Smooth muscle cell (in vitro differentiated cells): ENCODE measurements around the gene NAV2. TPM values are rescaled to one million over a fixed set of nuclear protein-coding genes. Genes with fewer than 3 reads are reported as not detected.

ENCODE experiments used
- DNase-seq: peaks from one replicate; lab custom pipeline; 2025; ENCODE audit not compliant: unreplicated experiment; lab: John Stamatoyannopoulos, UW
- H2AFZ ChIP-seq: fragments of 200-600 bp; sonication (generic); 2 replicates; pipeline ENCODE4 v1.6.0; 2016; ENCODE audit warnings: antibody characterized with exemption, low read depth, mild to moderate bottlenecking
- H3F3A ChIP-seq: fragments of 200-600 bp; sonication (generic); 2 replicates; pipeline ENCODE4 v1.6.0; 2017; ENCODE audit warnings: antibody characterized with exemption, low read depth
- H3K27ac ChIP-seq: fragments of 200-600 bp; sonication (generic); 2 replicates; pipeline ENCODE4 v1.5.1; 2016; ENCODE audit warnings: low read depth, mild to moderate bottlenecking
- H3K27me3 ChIP-seq: fragments of 200-600 bp; sonication (generic); 2 replicates; pipeline ENCODE4 v1.6.1; 2016; ENCODE audit warnings: low read depth, mild to moderate bottlenecking
- H3K36me3 ChIP-seq: fragments of 200-600 bp; sonication (generic); 2 replicates; pipeline ENCODE4 v1.5.1; 2016; ENCODE audit warnings: low read depth
- H3K4me1 ChIP-seq: fragments of 200-600 bp; sonication (generic); 2 replicates; pipeline ENCODE4 v1.5.1; 2016; ENCODE audit warnings: low read depth
- H3K4me2 ChIP-seq: fragments of 200-600 bp; sonication (generic); 2 replicates; pipeline ENCODE4 v1.6.0; 2016; ENCODE audit warnings: mild to moderate bottlenecking
- H3K4me3 ChIP-seq: fragments of 200-600 bp; sonication (generic); 2 replicates; pipeline ENCODE4 v1.5.1; 2016; ENCODE audit warnings: mild to moderate bottlenecking
- H3K79me2 ChIP-seq: fragments of 200-600 bp; sonication (generic); 2 replicates; pipeline ENCODE4 v1.6.0; 2016; ENCODE audit warnings: low read depth, mild to moderate bottlenecking
- H3K9ac ChIP-seq: fragments of 200-600 bp; sonication (generic); 2 replicates; pipeline ENCODE4 v1.6.0; 2016; ENCODE audit warnings: low read depth
- H3K9me3 ChIP-seq: fragments of 200-600 bp; sonication (generic); replicated peaks from 2 replicates; pipeline ENCODE4 v1.5.1; 2016; ENCODE audit warnings: low read depth
- H4K20me1 ChIP-seq: fragments of 200-600 bp; sonication (generic); 2 replicates; pipeline ENCODE4 v1.6.0; 2016; ENCODE audit warnings: low read depth
- CTCF ChIP-seq: fragments of 200-600 bp; sonication (generic); IDR thresholded peaks from 2 replicates; pipeline ENCODE4 v1.5.1; 2017; ENCODE audit warnings: borderline replicate concordance, mild to moderate bottlenecking, antibody characterized with exemption; ENCODE audit not compliant: insufficient read depth, poor library complexity, severe bottlenecking
- WGBS: methylation state at CpG from one replicate; pipeline ENCODE4 v1.1.7; 2016; ENCODE audit warnings: low lambda C conversion rate; 5-methylcytosine and 5-hydroxymethylcytosine counted together
- polyA plus RNA-seq: library from polyadenylated mRNA; unstranded; fragments of >200 nt; fragmentation: Nextera tagmentation; extraction: Ambion mirVana; gene quantifications from 2 replicates; pipeline ENCODE4 v1.2.1, GENCODE V29; 2016
- total RNA-seq: library from RNA; depleted of rRNA; stranded (reverse); fragments of >200 nt; gene quantifications from 2 replicates; pipeline ENCODE4 v1.2.3, GENCODE V29; 2014

Gene NAV2
- total and polyA plus RNA-seq, 2 experiments from 2014 or later, result 14.1 to 67.5 TPM

GRCh38 chr11:20022363-20023081, 309.9 kb downstream of the NAV2 start:
- no peak for TF ChIP-seq CTCF
- no peaks in the 10 kb centered on the region for H3K27me3 ChIP-seq
- H3K9me3 ChIP-seq, result no peaks in the 10 kb centered on the region
- H3K9ac ChIP-seq, result peak overlapping the region; percentile 40
- H3K36me3 ChIP-seq, result no peaks in the 10 kb centered on the region
- peak overlapping the region; percentile 6 for H2AFZ ChIP-seq
- H3F3A ChIP-seq, result peaks cover 36% of the 10 kb centered on the region
- H3K4me2 ChIP-seq, result peak overlapping the region; percentile 91
- peaks cover 3% of the 10 kb centered on the region for H4K20me1 ChIP-seq
- H3K4me1 ChIP-seq, result peaks cover 53% of the 10 kb centered on the region
- DNase-seq, result no peak
- peak overlapping the region; percentile 53 for H3K4me3 ChIP-seq
- H3K27ac ChIP-seq, result peak overlapping the region; percentile 80
- WGBS, result 4% methylated on average over 10 of the region's 10 CpGs
- peaks cover 37% of the 10 kb centered on the region for H3K79me2 ChIP-seq

- H3F3A ChIP-seq, result peaks cover 35% of the 10 kb centered on the region
- H3K27me3 ChIP-seq, result no peaks in the 10 kb centered on the region
- WGBS, result 4% methylated on average over 6 of the region's 6 CpGs
- peaks cover 3% of the 10 kb centered on the region for H4K20me1 ChIP-seq
- no peak for TF ChIP-seq CTCF
- peaks cover 59% of the 10 kb centered on the region for H3K4me1 ChIP-seq
- H3K9ac ChIP-seq, result peak overlapping the region; percentile 40
- peak overlapping the region; percentile 53 for H3K4me3 ChIP-seq
- DNase-seq, result no peak
- peak overlapping the region; percentile 91 for H3K4me2 ChIP-seq
- H2AFZ ChIP-seq, result peak overlapping the region; percentile 6
- no peaks in the 10 kb centered on the region for H3K9me3 ChIP-seq
- H3K79me2 ChIP-seq, result peaks cover 43% of the 10 kb centered on the region
- H3K36me3 ChIP-seq, result no peaks in the 10 kb centered on the region
- peak overlapping the region; percentile 80 for H3K27ac ChIP-seq
Measured at GRCh38 chr11:20023082-20023426, 310.4 kb downstream of the NAV2 start.

GRCh38 chr11:20024172-20024935, 311.7 kb downstream of the NAV2 start:
- Histone ChIP-seq H3K4me3 (peak overlapping the region; percentile 53), H3K9ac (peak overlapping the region; percentile 40), H3K9me3 (no peaks in the 10 kb centered on the region), H3F3A (peaks cover 35% of the 10 kb centered on the region), H3K79me2 (peaks cover 56% of the 10 kb centered on the region), H3K27me3 (no peaks in the 10 kb centered on the region), H3K4me2 (peak overlapping the region; percentile 91), H3K4me1 (peaks cover 69% of the 10 kb centered on the region), H2AFZ (no peak overlapping the region), H4K20me1 (peaks cover 3% of the 10 kb centered on the region), H3K27ac (peak overlapping the region; percentile 80), H3K36me3 (no peaks in the 10 kb centered on the region)
- DNase-seq, result no peak
- 26% methylated on average over 6 of the region's 6 CpGs for WGBS
- no peak for TF ChIP-seq CTCF
